Neural cell (in vitro differentiated cells): Measurements from ENCODE around the gene RNASE7.

Experiments used
- EP300 ChIP-seq: fragments of 450-650 bp; conservative IDR thresholded peaks from 2 replicates; pipeline ENCODE4 v1.6.1; 2014; ENCODE audit warnings: antibody characterized with exemption, mild to moderate bottlenecking, moderate library complexity; ENCODE audit not compliant: poor library complexity, severe bottlenecking
- EZH2 ChIP-seq: fragments of 200-600, 300-800 bp; shearing (Covaris generic), sonication (generic); IDR thresholded peaks from 2 replicates; pipeline ENCODE4 v1.6.1; 2014; ENCODE audit warnings: antibody characterized with exemption, low read length, borderline replicate concordance, mild to moderate bottlenecking; ENCODE audit not compliant: insufficient read depth, poor library complexity, severe bottlenecking
- POLR2AphosphoS5 ChIP-seq: IDR thresholded peaks from 2 replicates; pipeline ENCODE4 v1.6.1; 2012
- REST ChIP-seq: IDR thresholded peaks from 2 replicates; pipeline ENCODE4 v1.6.1; 2012; ENCODE audit warnings: borderline replicate concordance
- TF ChIP-seq, protein P1 (sequence below): fragments of 450-650 bp; IDR thresholded peaks from 2 replicates; pipeline ENCODE4 v1.5.1; 2014; ENCODE audit warnings: antibody characterized with exemption, mild to moderate bottlenecking, moderate library complexity; ENCODE audit not compliant: poor library complexity, severe bottlenecking

DNA sequence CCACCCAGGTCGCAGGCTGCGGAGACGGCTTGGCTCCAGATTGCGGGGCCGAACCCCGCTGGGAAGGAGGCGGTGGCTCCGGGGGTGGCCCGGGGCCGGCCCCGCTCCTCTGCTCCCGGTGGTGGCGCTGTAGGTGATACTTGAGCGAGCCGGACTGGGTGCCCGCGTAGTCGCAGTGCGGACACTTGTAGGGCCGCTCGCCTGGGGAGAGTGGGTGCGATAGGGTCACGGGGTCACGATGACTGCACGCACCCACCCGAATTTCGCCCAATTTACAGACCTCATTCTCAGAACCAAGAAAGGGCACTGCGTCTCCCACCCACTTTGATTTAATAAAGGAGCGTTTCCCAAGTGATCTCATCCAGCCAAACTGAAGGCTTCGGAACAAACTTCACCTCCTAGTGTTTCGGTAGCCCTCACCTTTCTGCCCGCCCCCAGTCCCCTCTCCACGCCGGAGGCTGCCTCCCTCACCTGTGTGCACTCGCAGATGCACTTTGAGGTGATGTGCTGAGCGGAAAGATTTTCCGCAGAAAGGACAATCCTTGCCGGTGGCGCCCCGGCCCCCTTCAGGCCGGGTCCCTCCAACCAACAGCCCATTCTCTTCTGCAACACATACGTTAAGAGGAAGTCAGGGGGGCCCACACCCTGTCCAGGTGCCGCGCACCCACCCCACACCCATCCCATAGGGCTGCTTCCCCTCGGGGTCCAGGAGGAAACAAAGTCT is 48.9 kb downstream of the RNASE7 start:
- TF ChIP-seq, protein P1, sequence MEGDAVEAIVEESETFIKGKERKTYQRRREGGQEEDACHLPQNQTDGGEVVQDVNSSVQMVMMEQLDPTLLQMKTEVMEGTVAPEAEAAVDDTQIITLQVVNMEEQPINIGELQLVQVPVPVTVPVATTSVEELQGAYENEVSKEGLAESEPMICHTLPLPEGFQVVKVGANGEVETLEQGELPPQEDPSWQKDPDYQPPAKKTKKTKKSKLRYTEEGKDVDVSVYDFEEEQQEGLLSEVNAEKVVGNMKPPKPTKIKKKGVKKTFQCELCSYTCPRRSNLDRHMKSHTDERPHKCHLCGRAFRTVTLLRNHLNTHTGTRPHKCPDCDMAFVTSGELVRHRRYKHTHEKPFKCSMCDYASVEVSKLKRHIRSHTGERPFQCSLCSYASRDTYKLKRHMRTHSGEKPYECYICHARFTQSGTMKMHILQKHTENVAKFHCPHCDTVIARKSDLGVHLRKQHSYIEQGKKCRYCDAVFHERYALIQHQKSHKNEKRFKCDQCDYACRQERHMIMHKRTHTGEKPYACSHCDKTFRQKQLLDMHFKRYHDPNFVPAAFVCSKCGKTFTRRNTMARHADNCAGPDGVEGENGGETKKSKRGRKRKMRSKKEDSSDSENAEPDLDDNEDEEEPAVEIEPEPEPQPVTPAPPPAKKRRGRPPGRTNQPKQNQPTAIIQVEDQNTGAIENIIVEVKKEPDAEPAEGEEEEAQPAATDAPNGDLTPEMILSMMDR = no peak
- TF ChIP-seq REST (no peak), POLR2AphosphoS5 (no peak), EZH2 (no peak), EP300 (no peak)
